Tibial artery (tissue), 4 donors: ENCODE results near the gene NUP43.
"Not testable (repeated sequence)": the region's sequence is repeated elsewhere in the genome, so short reads cannot be mapped to it uniquely, and the experiment has no call there.

Experiments used
- DNase-seq, 2 donors: peaks; one replicate each; pipeline ENCODE4 v3.0.0-alpha.2; 2019
- H3K27ac ChIP-seq, 2 donors: fragments of 200-600 bp; sonication (generic) in 1 of 2; 1 replicate in 1 of 2; 2 replicates in 1 of 2; pipeline ENCODE4 v1.5.1; 2018 to 2019; ENCODE audit warnings: mild to moderate bottlenecking in 1 of 2
- H3K27me3 ChIP-seq, 2 donors: fragments of 200-600 bp; sonication (generic) in 1 of 2; one replicate each; pipeline versions ENCODE4 v1.5.1 to v1.6.0; 2016 to 2019
- H3K36me3 ChIP-seq, 3 donors: fragments of 200-600 bp; sonication (generic) in 2 of 3; one replicate each; pipeline ENCODE4 v1.5.1; 2016 to 2019; ENCODE audit warnings: mild to moderate bottlenecking in 2 of 3
- H3K4me1 ChIP-seq, 4 donors: fragments of 200-600 bp; sonication (generic) in 2 of 4; 1 replicate in 3 of 4; 2 replicates in 1 of 4; pipeline ENCODE4 v1.5.1; 2016 to 2019
- H3K4me3 ChIP-seq, 2 donors: fragments of 200-600 bp; sonication (generic) in 1 of 2; 1 replicate in 1 of 2; 2 replicates in 1 of 2; pipeline ENCODE4 v1.5.1; 2018 to 2019; ENCODE audit warnings: mild to moderate bottlenecking in 2 of 2
- H3K9me3 ChIP-seq, 3 donors: fragments of 200-600 bp; sonication (generic) in 1 of 3; one replicate each; pipeline ENCODE4 v1.5.1; 2016 to 2019
- CTCF ChIP-seq, 2 experiments: fragments of 200-600 bp in 1 of 2; fragments of 450-650 bp in 1 of 2; IDR thresholded peaks; one replicate each; pipeline ENCODE4 v1.5.1; 2017 to 2019; ENCODE audit warnings: antibody characterized with exemption in 2 of 2, mild to moderate bottlenecking in 1 of 2, moderate library complexity in 1 of 2
- intact Hi-C: fragments of 100-400 bp; cut with DNase I; formaldehyde crosslinking; loops from one replicate; pipeline ENCODE4 v1.15.0; 2023; ENCODE audit warnings: low total_unique reads

The NUP43 gene

GRCh38 chr6:149683256-149683859 lies 63.0 kb downstream of the NUP43 start:
- Histone ChIP-seq H3K4me1 (peaks cover 0 to 18% (median 2%) of the 10 kb centered on the region in 4 donors), H3K27me3 (no peaks in the 10 kb centered on the region), H3K36me3 (peaks cover 13 to 38% (median 28%) of the 10 kb centered on the region in 3 donors), H3K27ac (no peak overlapping the region), H3K9me3 (no peaks in the 10 kb centered on the region), H3K4me3 (no peak overlapping the region)
- no peak for DNase-seq
- TF ChIP-seq CTCF (IDR thresholded peaks at IDR 0.05) = no peak
- intact Hi-C loops = no loop called here

GRCh38 chr6:149681845-149682244 lies 64.5 kb downstream of the NUP43 start:
- intact Hi-C loops, H3K9me3 ChIP-seq, H3K27me3 ChIP-seq, H3K4me3 ChIP-seq, DNase-seq, H3K27ac ChIP-seq: not testable (repeated sequence)
- peaks cover 17 to 39% (median 26%) of the 10 kb centered on the region in 3 donors for H3K36me3 ChIP-seq
- H3K4me1 ChIP-seq = peaks cover 0 to 18% (median 2%) of the 10 kb centered on the region in 4 donors

GRCh38 chr6:149681209-149681608 lies 65.1 kb downstream of the NUP43 start:
- TF ChIP-seq CTCF (IDR thresholded peaks at IDR 0.05) = no peak
- H3K36me3 ChIP-seq = peaks cover 23 to 43% (median 25%) of the 10 kb centered on the region in 3 donors
- no peak overlapping the region for H3K4me3 ChIP-seq
- intact Hi-C loops = no loop called here
- peaks cover 0 to 18% (median 2%) of the 10 kb centered on the region in 4 donors for H3K4me1 ChIP-seq
- no peak overlapping the region for H3K27ac ChIP-seq
- no peaks in the 10 kb centered on the region for H3K27me3 ChIP-seq
- H3K9me3 ChIP-seq = no peaks in the 10 kb centered on the region
- no peak for DNase-seq

GRCh38 chr6:149680503-149680902 lies 65.8 kb downstream of the NUP43 start:
- Histone ChIP-seq H3K9me3 (no peaks in the 10 kb centered on the region), H3K4me3 (no peak overlapping the region), H3K27ac (no peak overlapping the region), H3K27me3 (no peaks in the 10 kb centered on the region), H3K4me1 (peaks cover 0 to 18% (median 2%) of the 10 kb centered on the region in 4 donors), H3K36me3 (peaks cover 30 to 50% (median 30%) of the 10 kb centered on the region in 3 donors)
- no peak for DNase-seq
- intact Hi-C loops = no loop called here
- no peak for TF ChIP-seq CTCF (IDR thresholded peaks at IDR 0.05)
